ENCODE measurements around the gene ITGAX. TPM values are rescaled to one million over a fixed set of nuclear protein-coding genes. Genes with fewer than 3 reads are reported as not detected.

ITGAX gene
- total and polyA plus RNA-seq, 2 donors (not counting 1 experiment from before 2014, with no cell fraction given) = 48.0 to 78.8 TPM

GRCh38 chr16:31333686-31334649 is 21.0 kb upstream of the ITGAX start:
- Histone ChIP-seq H3K9ac (ENCODE audit: low read length) (no peak overlapping the region), H3K9me3 (ENCODE audit: control extremely low read depth in 1 of 3, control insufficient read depth in 2 of 3, insufficient read depth in 1 of 3, low read length in 2 of 3) (peaks cover 0 to 7% (median 0%) of the 10 kb centered on the region in 3 donors), H3K36me3 (replicated peaks in 1 of 2; ENCODE audit: control extremely low read depth in 1 of 2, control insufficient read depth in 1 of 2, extremely low read depth in 1 of 2, insufficient read depth in 2 of 2, low read length in 1 of 2) (no peaks in the 10 kb centered on the region), H3K79me2 (ENCODE audit: control insufficient read depth, insufficient read depth, low read length) (peaks cover 3% of the 10 kb centered on the region), H3K4me2 (replicated peaks; ENCODE audit: low read depth, low read length, poor library complexity, severe bottlenecking) (no peak overlapping the region), H3K4me1 (ENCODE audit: control insufficient read depth in 2 of 2, insufficient read depth in 2 of 2, low read length in 2 of 2) (peaks cover 7 to 19% of the 10 kb centered on the region in 2 donors), H2AFZ (ENCODE audit: insufficient read depth, low read depth, low read length, poor library complexity, severe bottlenecking) (no peak overlapping the region), H3K27me3 (replicated peaks in 1 of 4; ENCODE audit: control extremely low read depth in 1 of 4, control insufficient read depth in 3 of 4, insufficient read depth in 4 of 4, low read length in 3 of 4) (peaks cover 0 to 28% (median 4%) of the 10 kb centered on the region in 4 experiments), H3K27ac (ENCODE audit: low read length in 2 of 2) (no peak overlapping the region), H3K4me3 (ENCODE audit: control extremely low read depth in 1 of 5, extremely low read depth in 1 of 5, insufficient read depth in 1 of 5, low read depth in 2 of 5, low read length in 4 of 5) (no peak overlapping the region), H4K20me1 (ENCODE audit: control insufficient read depth, insufficient read depth, low read length, poor library complexity, severe bottlenecking) (no peaks in the 10 kb centered on the region)
- H3K9me3 Mint-ChIP-seq (ENCODE audit: insufficient read depth) = no peaks in the 10 kb centered on the region
- H3K4me1 Mint-ChIP-seq = peaks cover 23% of the 10 kb centered on the region
- H3K27ac Mint-ChIP-seq = no peak overlapping the region
- ChIA-PET POLR2A (interaction anchor here (0.6 to 2.0 kb wide), 4 partner anchors 85 to 192 kb away, joined by 4 to 5 read pairs (median 5); partner anchors contain the start of gene FUS), CTCF (interaction anchor here (0.6 to 4.0 kb wide), 27 partner anchors 11 to 378 kb away, joined by 3 to 35 read pairs (median 5); partner anchors contain the start of genes HSD3B7, KAT8, PYCARD and PYDC1)
- WGBS (ENCODE audit: insufficient coverage) = 29% methylated on average over 3 of the region's 5 CpGs
- ATAC-seq (ENCODE audit: low read depth) (peak; percentile 85), DNase-seq (peak; percentile 68)
- intact Hi-C loops (cut with micrococcal nuclease) = loop anchor here (1.0 kb wide), 1 partner anchor 133 kb away; no protein-coding TSS in a partner anchor
- no peak for TF ChIP-seq EZH2 (IDR thresholded peaks at IDR 0.05; ENCODE audit: borderline replicate concordance, insufficient read depth, low read depth, low read length, poor library complexity, severe bottlenecking)
- TF ChIP-seq, protein P1, sequence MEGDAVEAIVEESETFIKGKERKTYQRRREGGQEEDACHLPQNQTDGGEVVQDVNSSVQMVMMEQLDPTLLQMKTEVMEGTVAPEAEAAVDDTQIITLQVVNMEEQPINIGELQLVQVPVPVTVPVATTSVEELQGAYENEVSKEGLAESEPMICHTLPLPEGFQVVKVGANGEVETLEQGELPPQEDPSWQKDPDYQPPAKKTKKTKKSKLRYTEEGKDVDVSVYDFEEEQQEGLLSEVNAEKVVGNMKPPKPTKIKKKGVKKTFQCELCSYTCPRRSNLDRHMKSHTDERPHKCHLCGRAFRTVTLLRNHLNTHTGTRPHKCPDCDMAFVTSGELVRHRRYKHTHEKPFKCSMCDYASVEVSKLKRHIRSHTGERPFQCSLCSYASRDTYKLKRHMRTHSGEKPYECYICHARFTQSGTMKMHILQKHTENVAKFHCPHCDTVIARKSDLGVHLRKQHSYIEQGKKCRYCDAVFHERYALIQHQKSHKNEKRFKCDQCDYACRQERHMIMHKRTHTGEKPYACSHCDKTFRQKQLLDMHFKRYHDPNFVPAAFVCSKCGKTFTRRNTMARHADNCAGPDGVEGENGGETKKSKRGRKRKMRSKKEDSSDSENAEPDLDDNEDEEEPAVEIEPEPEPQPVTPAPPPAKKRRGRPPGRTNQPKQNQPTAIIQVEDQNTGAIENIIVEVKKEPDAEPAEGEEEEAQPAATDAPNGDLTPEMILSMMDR (IDR thresholded peaks at IDR 0.05) = peak; percentile 64
- no peak overlapping the region for H3K4me3 Mint-ChIP-seq
- H3K27me3 Mint-ChIP-seq = peaks cover 12% of the 10 kb centered on the region
